Motor neuron (in vitro differentiated cells): ENCODE measurements around the gene TFEB. TPM values are rescaled to one million over a fixed set of nuclear protein-coding genes. Genes with fewer than 3 reads are reported as not detected.

Experiments used
- ATAC-seq, 8 experiments: fragments of 200-7000 bp; cut with Tn5 transposase; replicated peaks in 6 of 8; 2 replicates each; pipeline ENCODE4 v1.8.0; 2021; ENCODE audit warnings: mild to moderate bottlenecking in 8 of 8, moderate library complexity in 8 of 8
- H3K27ac ChIP-seq, 2 donors: fragments of 250-450 bp; sonication (Bioruptor Pico); 2 replicates each; pipeline ENCODE4 v1.9.0; 2021; ENCODE audit warnings: antibody characterized with exemption in 2 of 2, mild to moderate bottlenecking in 2 of 2, moderate library complexity in 1 of 2
- H3K4me1 ChIP-seq, 2 donors: fragments of 250-450 bp; sonication (Bioruptor Pico); replicated peaks in 1 of 2; 2 replicates each; pipeline ENCODE4 v1.6.1; 2021; ENCODE audit warnings: antibody characterized with exemption in 2 of 2, mild to moderate bottlenecking in 2 of 2, moderate library complexity in 1 of 2
- H3K4me3 ChIP-seq, 5 donors: fragments of 250-450 bp; sonication (Bioruptor Pico); 2 replicates each; pipeline ENCODE4 v1.9.0; 2021; ENCODE audit warnings: antibody characterized with exemption in 5 of 5, mild to moderate bottlenecking in 5 of 5, moderate library complexity in 4 of 5
- WGBS, 10 experiments: fragments of 450-650 bp; shearing (Covaris generic); methylation state at CpG; one replicate each; pipeline ENCODE4 v1.0.0; 2022; 5-methylcytosine and 5-hydroxymethylcytosine counted together
- in situ Hi-C, 9 experiments: fragments of 400-800 bp; cut with MboI; loops; one replicate each; pipeline ENCODE4 v1.15.0; 2021; ENCODE audit warnings: low sequenced_read_pairs in 9 of 9, low pct_unique_long_range_greater_than_20kb in 2 of 9; ENCODE audit not compliant: unreplicated experiment in 9 of 9
- total RNA-seq, 8 experiments: library from RNA; unstranded; fragments of 300-600 nt; gene quantifications; 2 replicates each; pipeline versions ENCODE4 v1.2.3 to v1.2.4, GENCODE V29; 2022

The TFEB gene
- total RNA-seq, 8 experiments from 2014 or later: 1.4 to 8.5 (median 5.3) TPM

- H3K4me3 ChIP-seq: no peak overlapping the region
- ATAC-seq: no peak
- H3K4me1 ChIP-seq: peaks cover 6 to 11% of the 10 kb centered on the region in 2 donors
- in situ Hi-C loops: loop anchor here in 6 of 9 experiments (25.0 kb wide), 1 partner anchor 330 kb away; no protein-coding TSS in a partner anchor
- no peak overlapping the region for H3K27ac ChIP-seq
Observed at GRCh38 chr6:41692080-41692675, 43.2 kb downstream of the TFEB start.

- peaks cover 6 to 11% of the 10 kb centered on the region in 2 donors for H3K4me1 ChIP-seq
- ATAC-seq: no peak
- in situ Hi-C loops: loop anchor here in 6 of 9 experiments (25.0 kb wide), 1 partner anchor 329 kb away; no protein-coding TSS in a partner anchor
- WGBS, 10 experiments: 59 to 100% (median 80%) methylated on average over 1 to 7 of the region's 8 CpGs; no CpG with 5 or more reads in 1 of the 10 experiments
- no peak overlapping the region for H3K4me3 ChIP-seq
- H3K27ac ChIP-seq: no peak overlapping the region
Observed at GRCh38 chr6:41691426-41692079, 43.9 kb downstream of the TFEB start.

GRCh38 chr6:41690541-41691330 lies 44.7 kb downstream of the TFEB start:
- 65 to 100% (median 87%) methylated on average over 1 to 6 of the region's 25 CpGs; no CpG with 5 or more reads in 5 of the 10 experiments for WGBS, 10 experiments
- ATAC-seq: no peak

GRCh38 chr6:41689171-41690008 lies 46.0 kb downstream of the TFEB start:
- in situ Hi-C loops: loop anchor here in 8 of 9 experiments (10.0 to 25.0 kb wide), 3 partner anchors 85 to 327 kb away; no protein-coding TSS in a partner anchor
- 33 to 100% (median 79%) methylated on average over 1 to 4 of the region's 9 CpGs; no CpG with 5 or more reads in 2 of the 10 experiments for WGBS, 10 experiments
- Histone ChIP-seq H3K27ac (no peak overlapping the region), H3K4me1 (peaks cover 6 to 11% of the 10 kb centered on the region in 2 donors), H3K4me3 (no peak overlapping the region)
- peak in 6 of 8 experiments; percentile 21 to 72 (median 48) for ATAC-seq

More at GRCh38 chr6:41690541-41691330, 44.7 kb downstream of the TFEB start:
- H3K4me1 ChIP-seq: peaks cover 6 to 11% of the 10 kb centered on the region in 2 donors
- H3K4me3 ChIP-seq: no peak overlapping the region
- in situ Hi-C loops: loop anchor here in 6 of 9 experiments (25.0 kb wide), 1 partner anchor 328 kb away; no protein-coding TSS in a partner anchor
- no peak overlapping the region for H3K27ac ChIP-seq

- no peak overlapping the region for H3K4me3 ChIP-seq
- 72 to 100% (median 90%) methylated on average over 1 to 4 of the region's 5 CpGs; no CpG with 5 or more reads in 5 of the 10 experiments for WGBS, 10 experiments
- in situ Hi-C loops: loop anchor here in 8 of 9 experiments (10.0 to 25.0 kb wide), 3 partner anchors 84 to 326 kb away; no protein-coding TSS in a partner anchor
- peak in 5 of 8 experiments; percentile 85 to 89 (median 88) for ATAC-seq
- peaks cover 8 to 12% of the 10 kb centered on the region in 2 donors for H3K4me1 ChIP-seq
- H3K27ac ChIP-seq: no peak overlapping the region
Observed at GRCh38 chr6:41688256-41688965, 47.0 kb downstream of the TFEB start.

- ATAC-seq: no peak
- 69 to 100% (median 80%) methylated on average over 1 to 5 of the region's 9 CpGs; no CpG with 5 or more reads in 6 of the 10 experiments for WGBS, 10 experiments
Observed at GRCh38 chr6:41687501-41688175, 47.8 kb downstream of the TFEB start.

GRCh38 chr6:41685641-41686380 lies 49.6 kb downstream of the TFEB start:
- Histone ChIP-seq H3K4me1 (peaks cover 19 to 26% of the 10 kb centered on the region in 2 donors), H3K4me3 (no peak overlapping the region), H3K27ac (no peak overlapping the region)
- no peak for ATAC-seq
- in situ Hi-C loops: loop anchor here in 8 of 9 experiments (10.0 to 25.0 kb wide), 3 partner anchors 81 to 324 kb away; no protein-coding TSS in a partner anchor
- 70 to 93% (median 86%) methylated on average over 2 to 5 of the region's 7 CpGs; no CpG with 5 or more reads in 5 of the 10 experiments for WGBS, 10 experiments

More at GRCh38 chr6:41687501-41688175, 47.8 kb downstream of the TFEB start:
- in situ Hi-C loops: loop anchor here in 8 of 9 experiments (10.0 to 25.0 kb wide), 3 partner anchors 83 to 325 kb away; no protein-coding TSS in a partner anchor
- Histone ChIP-seq H3K4me1 (peaks cover 13 to 19% of the 10 kb centered on the region in 2 donors), H3K4me3 (no peak overlapping the region), H3K27ac (no peak overlapping the region)

- no peak overlapping the region for H3K27ac ChIP-seq
- H3K4me3 ChIP-seq: no peak overlapping the region
- in situ Hi-C loops: loop anchor here in 8 of 9 experiments (10.0 to 25.0 kb wide), 3 partner anchors 80 to 322 kb away; no protein-coding TSS in a partner anchor
- ATAC-seq: no peak
- peaks cover 26 to 28% of the 10 kb centered on the region in 2 donors for H3K4me1 ChIP-seq
- 67 to 100% (median 73%) methylated on average over 1 of the region's 25 CpGs; no CpG with 5 or more reads in 6 of the 10 experiments for WGBS, 10 experiments
Observed at GRCh38 chr6:41684311-41685180, 50.9 kb downstream of the TFEB start.

- WGBS, 10 experiments: 0 to 20% (median 7%) methylated on average over 1 to 7 of the region's 38 CpGs; no CpG with 5 or more reads in 5 of the 10 experiments
- peak; percentile 67 to 84 (median 74) for ATAC-seq
- peaks cover 23 to 25% of the 10 kb centered on the region in 2 donors for H3K4me1 ChIP-seq
- H3K27ac ChIP-seq: no peak overlapping the region
- in situ Hi-C loops: loop anchor here in 8 of 9 experiments (10.0 to 25.0 kb wide), 3 partner anchors 79 to 321 kb away; no protein-coding TSS in a partner anchor
- H3K4me3 ChIP-seq: no peak overlapping the region
Observed at GRCh38 chr6:41683523-41684310, 51.7 kb downstream of the TFEB start.
